SK-N-SH treated with all-trans-retinoic acid at 6 μM for 48 hours (cell line): ENCODE data around the gene SLC2A13.

Experiments used
- ARNTL ChIP-seq: fragments of 450-650 bp; formaldehyde crosslinking; IDR thresholded peaks from 2 replicates; pipeline ENCODE4 v1.5.0; 2020; ENCODE audit warnings: low read depth, mild to moderate bottlenecking, moderate library complexity, borderline replicate concordance
- CSDC2 ChIP-seq: fragments of 250-450 bp; sonication (Bioruptor Pico); IDR thresholded peaks from 2 replicates; pipeline ENCODE4 v1.5.0; 2020; ENCODE audit warnings: mild to moderate bottlenecking, moderate library complexity
- ESRRG ChIP-seq: fragments of 250-450 bp; sonication (Bioruptor Pico); IDR thresholded peaks from 2 replicates; pipeline ENCODE4 v1.6.1; 2021; ENCODE audit warnings: mild to moderate bottlenecking
- OSR1 ChIP-seq: fragments of 250-450 bp; sonication (Bioruptor Pico); IDR thresholded peaks from 2 replicates; pipeline ENCODE4 v1.8.0; 2022; ENCODE audit warnings: moderate library complexity, mild to moderate bottlenecking, inconsistent platforms
- RARB ChIP-seq: fragments of 250-450 bp; sonication (Bioruptor Pico); IDR thresholded peaks from 2 replicates; pipeline ENCODE4 v1.8.0; 2021; ENCODE audit warnings: mild to moderate bottlenecking, moderate library complexity
- SNAI2 ChIP-seq: fragments of 250-450 bp; sonication (Bioruptor Pico); IDR thresholded peaks from 2 replicates; pipeline ENCODE4 v1.5.0; 2020; ENCODE audit warnings: mild to moderate bottlenecking, moderate library complexity
- ZC3H10 ChIP-seq: fragments of 250-450 bp; sonication (Bioruptor Pico); IDR thresholded peaks from 2 replicates; pipeline ENCODE4 v1.5.1; 2021; ENCODE audit warnings: mild to moderate bottlenecking, moderate library complexity
- ZFP3 ChIP-seq: fragments of 250-450 bp; sonication (Bioruptor Pico); IDR thresholded peaks from 2 replicates; pipeline ENCODE4 v1.5.0; 2020; ENCODE audit warnings: mild to moderate bottlenecking, moderate library complexity
- ZFP30 ChIP-seq: fragments of 450-650 bp; formaldehyde crosslinking; IDR thresholded peaks from 2 replicates; pipeline ENCODE4 v1.5.0; 2022; ENCODE audit warnings: mild to moderate bottlenecking, moderate library complexity
- ZNF565 ChIP-seq: fragments of 450-650 bp; formaldehyde crosslinking; conservative IDR thresholded peaks from 2 replicates; pipeline ENCODE4 v1.5.0; 2020; ENCODE audit warnings: low read depth, mild to moderate bottlenecking, moderate library complexity
- TF ChIP-seq, protein P1 (sequence below): fragments of 250-450 bp; sonication (Bioruptor Pico); IDR thresholded peaks from 2 replicates; pipeline ENCODE4 v1.5.1; 2021; ENCODE audit warnings: mild to moderate bottlenecking, moderate library complexity

- TF ChIP-seq SNAI2 = no peak
- no peak for TF ChIP-seq ESRRG (CRISPR knock-in tag)
- TF ChIP-seq OSR1 = no peak
- TF ChIP-seq ZNF565 (CRISPR knock-in tag) = no peak
- no peak for TF ChIP-seq ARNTL
- TF ChIP-seq ZFP30 (CRISPR knock-in tag) = no peak
- no peak for TF ChIP-seq CSDC2 (CRISPR knock-in tag)
- TF ChIP-seq RARB (CRISPR knock-in tag) = no peak
- TF ChIP-seq, protein P1, sequence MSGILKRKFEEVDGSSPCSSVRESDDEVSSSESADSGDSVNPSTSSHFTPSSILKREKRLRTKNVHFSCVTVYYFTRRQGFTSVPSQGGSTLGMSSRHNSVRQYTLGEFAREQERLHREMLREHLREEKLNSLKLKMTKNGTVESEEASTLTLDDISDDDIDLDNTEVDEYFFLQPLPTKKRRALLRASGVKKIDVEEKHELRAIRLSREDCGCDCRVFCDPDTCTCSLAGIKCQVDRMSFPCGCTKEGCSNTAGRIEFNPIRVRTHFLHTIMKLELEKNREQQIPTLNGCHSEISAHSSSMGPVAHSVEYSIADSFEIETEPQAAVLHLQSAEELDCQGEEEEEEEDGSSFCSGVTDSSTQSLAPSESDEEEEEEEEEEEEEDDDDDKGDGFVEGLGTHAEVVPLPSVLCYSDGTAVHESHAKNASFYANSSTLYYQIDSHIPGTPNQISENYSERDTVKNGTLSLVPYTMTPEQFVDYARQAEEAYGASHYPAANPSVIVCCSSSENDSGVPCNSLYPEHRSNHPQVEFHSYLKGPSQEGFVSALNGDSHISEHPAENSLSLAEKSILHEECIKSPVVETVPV (CRISPR knock-in tag) = no peak
- no peak for TF ChIP-seq ZC3H10
- TF ChIP-seq ZFP3 (CRISPR knock-in tag) = no peak
Measured at GRCh38 chr12:40098406-40099145, 7.3 kb downstream of the SLC2A13 start.
